HG03095 (cell line): ENCODE data around the gene SLC4A3.

Experiments used
- ATAC-seq: cut with Tn5 transposase; IDR thresholded peaks from one replicate; pipeline ENCODE4 v1.9.1; 2021; ENCODE audit warnings: moderate library complexity; ENCODE audit not compliant: unreplicated experiment

The SLC4A3 gene, protein sequence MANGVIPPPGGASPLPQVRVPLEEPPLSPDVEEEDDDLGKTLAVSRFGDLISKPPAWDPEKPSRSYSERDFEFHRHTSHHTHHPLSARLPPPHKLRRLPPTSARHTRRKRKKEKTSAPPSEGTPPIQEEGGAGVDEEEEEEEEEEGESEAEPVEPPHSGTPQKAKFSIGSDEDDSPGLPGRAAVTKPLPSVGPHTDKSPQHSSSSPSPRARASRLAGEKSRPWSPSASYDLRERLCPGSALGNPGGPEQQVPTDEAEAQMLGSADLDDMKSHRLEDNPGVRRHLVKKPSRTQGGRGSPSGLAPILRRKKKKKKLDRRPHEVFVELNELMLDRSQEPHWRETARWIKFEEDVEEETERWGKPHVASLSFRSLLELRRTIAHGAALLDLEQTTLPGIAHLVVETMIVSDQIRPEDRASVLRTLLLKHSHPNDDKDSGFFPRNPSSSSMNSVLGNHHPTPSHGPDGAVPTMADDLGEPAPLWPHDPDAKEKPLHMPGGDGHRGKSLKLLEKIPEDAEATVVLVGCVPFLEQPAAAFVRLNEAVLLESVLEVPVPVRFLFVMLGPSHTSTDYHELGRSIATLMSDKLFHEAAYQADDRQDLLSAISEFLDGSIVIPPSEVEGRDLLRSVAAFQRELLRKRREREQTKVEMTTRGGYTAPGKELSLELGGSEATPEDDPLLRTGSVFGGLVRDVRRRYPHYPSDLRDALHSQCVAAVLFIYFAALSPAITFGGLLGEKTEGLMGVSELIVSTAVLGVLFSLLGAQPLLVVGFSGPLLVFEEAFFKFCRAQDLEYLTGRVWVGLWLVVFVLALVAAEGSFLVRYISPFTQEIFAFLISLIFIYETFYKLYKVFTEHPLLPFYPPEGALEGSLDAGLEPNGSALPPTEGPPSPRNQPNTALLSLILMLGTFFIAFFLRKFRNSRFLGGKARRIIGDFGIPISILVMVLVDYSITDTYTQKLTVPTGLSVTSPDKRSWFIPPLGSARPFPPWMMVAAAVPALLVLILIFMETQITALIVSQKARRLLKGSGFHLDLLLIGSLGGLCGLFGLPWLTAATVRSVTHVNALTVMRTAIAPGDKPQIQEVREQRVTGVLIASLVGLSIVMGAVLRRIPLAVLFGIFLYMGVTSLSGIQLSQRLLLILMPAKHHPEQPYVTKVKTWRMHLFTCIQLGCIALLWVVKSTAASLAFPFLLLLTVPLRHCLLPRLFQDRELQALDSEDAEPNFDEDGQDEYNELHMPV

DNA sequence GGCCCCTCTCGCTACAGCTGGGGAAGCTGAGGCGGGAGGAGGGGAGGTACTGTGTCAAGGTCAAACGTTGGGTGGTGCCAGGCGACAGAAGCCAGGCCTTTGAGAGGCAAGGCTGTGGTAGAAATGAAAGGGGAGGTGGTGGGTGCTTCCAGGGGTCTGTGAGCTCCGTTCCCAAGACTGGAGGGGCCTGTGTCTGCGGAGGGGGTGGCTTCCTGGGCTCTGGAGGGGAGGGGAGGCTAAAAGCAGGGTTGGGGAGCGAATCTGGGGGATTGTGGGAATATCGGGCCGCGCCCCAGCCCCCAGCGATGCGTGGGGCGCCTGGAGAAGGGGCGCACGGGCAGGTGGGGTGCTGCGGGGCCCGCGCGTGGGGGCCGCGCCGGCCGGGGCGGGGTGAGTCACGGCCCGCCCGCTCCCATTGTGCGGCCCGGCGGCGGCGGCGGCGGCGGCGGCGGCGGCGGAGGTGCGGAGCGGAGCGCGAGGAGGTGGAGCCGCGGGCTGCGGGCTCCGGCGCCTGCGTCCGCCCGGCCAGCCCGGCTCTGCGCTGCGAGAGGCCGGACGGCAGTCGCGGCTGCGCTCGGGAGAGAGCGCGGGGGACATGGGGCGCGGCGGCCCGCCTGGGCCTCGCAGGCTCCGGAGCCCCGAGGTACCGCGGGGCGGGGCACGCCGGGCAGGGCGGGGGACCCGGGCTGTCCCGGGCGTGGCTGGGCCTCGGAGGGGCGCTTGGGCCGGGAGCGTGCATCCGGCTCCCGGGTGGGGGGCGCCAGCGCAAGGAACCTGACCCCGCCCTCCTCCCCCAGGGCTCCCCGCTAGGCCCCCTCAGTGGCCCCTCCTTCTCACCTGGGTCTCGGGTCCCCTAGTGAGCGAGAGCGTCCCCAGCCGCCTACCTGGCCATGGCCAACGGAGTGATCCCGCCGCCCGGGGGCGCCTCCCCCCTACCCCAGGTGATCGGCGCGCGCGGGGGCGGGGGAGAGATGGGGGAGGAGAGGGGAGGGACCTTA is at the start of gene SLC4A3:
SLC4A3 (plus strand) TSS at position 528 of the 998 bp plus-strand sequence; CDS start at position 891, 363 bp downstream.
- no peak for ATAC-seq

DNA sequence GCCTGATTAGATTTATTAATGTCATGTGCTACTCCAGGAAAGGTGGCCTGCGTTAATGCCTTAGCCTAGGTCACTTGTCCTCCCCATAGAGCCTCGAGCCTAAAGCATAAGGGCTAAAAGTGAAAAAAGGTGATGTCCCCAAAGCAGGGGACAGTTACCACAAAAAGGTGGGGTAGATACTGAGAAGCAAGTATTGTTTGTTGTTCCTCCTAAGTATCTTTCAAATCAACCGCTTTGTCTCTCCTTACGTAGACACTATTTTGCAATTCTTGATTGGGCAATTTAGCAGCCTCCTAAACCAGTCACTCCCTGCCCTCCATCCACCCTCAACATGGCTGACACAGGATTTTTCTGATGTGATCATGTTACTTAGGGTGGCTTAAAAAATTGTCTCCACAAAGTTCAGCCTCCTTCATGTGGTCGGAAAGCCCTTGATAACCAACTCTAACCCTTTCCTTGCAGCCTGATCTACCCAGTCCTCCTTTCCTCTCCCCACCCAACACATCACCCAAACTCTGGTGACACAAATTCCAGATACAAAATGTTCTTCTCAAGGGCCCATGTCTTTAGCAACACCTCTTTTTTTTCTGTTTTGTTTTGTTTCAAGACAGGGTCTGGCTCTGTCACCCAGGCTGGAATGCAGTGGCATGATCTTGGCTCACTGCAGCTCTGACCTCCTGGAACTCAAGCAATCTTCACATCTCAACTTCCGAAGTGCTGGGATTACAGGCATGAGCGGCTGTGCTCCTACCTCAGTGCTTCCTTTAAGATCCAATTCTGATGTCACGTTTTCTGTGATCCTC is 48.4 kb upstream of the SLC4A3 start:
- no peak for ATAC-seq

DNA sequence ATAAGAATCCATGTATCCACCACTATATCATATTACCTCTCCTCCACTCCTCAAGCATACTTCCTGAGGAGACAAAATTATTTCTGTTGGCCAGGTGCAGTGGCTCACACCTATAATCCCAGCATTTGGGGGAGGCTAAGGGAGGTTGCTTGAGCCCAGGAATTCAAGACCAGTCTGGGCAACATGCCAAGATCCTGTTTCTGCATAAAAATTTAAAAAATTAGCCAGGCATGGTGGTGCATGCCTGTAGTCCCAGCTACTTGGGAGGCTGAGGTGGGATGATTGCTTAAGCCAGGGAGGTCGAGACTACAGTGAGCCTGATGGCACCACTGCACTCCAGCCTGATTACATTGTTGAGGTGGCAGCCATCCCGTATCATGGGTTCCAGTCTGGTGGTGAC is 46.1 kb upstream of the SLC4A3 start:
- no peak for ATAC-seq

DNA sequence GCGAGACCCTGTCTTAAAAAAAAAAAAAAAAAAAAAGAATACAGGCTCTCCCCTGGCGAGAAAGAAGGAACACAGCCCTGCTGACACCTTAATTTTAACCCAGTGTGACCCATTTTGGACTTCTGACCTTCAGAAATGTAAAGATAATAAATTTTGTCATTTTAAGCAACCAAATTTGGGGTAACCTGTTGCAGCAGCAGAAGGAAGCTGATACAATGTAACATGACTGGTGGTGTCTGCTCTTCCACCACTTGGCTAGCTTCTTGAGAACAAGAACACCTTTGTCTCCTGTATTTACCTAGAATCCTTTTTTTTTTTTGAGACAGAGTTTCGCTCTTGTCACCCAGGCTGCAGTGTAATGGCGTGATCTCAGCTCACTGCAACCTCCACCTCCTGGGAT is 36.3 kb upstream of the SLC4A3 start:
- ATAC-seq = no peak

DNA sequence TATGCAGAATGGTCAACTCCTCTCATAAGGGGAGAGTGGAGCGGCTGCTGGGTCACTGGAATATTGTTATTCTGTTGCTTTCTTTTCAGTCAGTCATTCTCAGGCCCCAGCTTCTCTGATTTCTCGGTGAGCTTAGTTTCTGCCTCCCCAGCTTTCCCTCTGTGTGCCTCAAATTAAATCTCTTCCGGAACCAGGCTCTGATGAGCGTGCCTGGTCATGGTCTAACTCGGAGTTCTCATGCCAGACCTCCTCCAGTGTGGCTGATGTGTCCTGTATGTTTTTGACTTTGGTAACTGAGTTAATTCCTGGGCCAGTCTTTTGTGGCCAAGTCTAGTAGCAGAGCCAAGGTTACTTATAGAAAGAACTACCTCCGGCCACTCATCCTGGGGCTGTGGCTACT is 34.7 kb upstream of the SLC4A3 start:
- ATAC-seq = no peak

DNA sequence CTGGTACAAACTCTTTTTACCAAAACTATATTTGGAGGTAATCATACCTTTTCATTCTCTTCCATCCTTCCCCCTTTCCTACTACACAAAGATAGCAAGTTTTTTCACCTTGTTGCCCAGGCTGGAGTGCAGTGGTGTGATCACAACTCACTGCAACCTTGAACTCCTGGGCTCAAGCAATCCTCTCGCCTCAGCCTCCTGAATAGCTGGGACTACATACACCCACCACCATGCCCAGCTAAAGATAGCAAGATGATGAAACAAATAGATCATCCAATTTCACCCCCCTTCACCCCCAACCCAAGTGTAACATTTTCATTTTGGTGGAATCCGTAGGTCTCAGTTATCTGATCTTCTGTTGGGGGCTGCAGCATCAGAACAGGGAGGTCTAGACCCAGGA is 34.3 kb upstream of the SLC4A3 start:
- ATAC-seq = no peak

DNA sequence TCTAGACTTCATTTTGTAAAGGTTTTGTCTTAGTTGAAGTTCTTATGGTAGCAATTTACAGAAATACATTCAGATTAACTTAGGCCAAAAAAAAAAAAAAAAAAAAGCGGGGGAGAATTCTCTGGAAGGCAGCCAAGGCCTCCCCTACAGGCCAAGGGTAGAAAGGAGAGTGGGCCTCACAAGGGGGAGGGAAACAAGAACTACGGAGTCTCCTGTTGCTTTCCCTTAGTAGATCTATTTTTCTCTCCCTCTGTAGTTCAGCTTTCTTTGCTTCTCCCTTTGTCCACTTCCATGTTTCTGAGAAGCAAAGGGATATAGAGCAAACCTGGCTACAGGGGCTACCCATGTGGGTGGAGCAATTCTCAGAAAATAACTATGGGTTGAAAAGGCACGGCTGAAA is 32.2 kb upstream of the SLC4A3 start:
- no peak for ATAC-seq

DNA sequence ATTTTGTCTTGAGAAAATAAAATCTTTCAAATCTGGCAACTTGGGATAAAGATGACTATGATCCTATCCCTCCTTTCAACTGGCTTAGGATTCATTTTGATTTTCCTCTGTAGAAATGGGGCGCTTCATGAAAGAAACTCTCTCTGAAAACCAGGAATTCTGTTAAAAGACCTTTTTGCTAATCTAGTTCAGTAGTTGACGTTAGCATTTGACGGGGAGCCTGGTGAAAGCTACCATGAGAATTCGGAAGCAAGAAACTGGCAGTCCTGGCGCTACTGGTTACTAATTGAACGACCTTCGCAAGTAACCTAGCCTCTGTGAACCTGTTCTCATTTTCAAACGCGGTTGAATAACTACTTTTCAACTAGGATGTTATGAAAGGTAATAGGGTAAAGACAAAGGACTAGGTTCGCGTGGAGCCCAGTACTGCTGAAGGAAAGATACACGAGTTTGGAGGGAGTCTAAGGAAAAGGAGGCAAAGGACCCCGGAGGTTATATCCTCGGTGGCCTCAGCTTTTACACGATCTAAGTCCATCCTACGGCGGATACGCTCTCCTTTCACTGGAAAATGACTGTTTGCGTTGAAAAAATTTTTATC is 30.4 kb upstream of the SLC4A3 start:
- ATAC-seq = no peak

DNA sequence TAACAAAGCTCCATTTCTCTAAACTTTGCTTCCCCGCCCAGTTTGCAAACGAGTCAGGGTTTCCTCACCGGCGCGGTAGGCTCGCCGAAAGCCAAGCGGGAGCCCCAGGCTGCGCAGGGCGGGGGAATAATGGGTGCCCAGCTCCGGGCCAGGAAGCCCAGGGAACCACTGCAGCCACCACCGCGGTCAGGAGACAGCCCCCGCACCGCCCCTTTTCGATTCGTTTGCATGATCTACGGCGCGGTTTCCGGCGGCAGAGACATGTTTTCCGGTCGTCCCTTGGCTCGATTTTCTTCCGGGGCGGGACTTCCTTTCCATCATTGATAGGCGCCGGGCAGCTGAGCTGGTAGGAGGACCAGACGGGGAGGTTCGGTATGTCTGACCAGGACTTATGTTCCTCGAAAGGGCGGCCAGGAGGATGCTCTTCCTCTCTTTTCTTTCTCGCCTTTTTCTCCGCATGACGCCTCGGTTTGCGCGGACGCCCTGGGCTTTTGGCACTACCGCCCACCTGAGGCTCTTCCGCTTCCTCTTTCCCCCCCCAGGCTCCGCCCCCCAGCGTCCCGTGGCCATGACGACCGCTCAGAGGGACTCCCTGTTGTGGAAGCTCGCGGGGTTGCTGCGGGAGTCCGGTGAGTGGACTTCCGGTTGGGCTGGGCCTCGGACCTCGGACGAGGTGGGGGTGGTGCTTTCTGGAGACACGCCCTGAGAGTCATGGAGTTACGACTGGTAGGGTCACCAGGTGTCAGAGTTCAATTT is 29.7 kb upstream of the SLC4A3 start, which contains the start of gene STK11IP:
STK11IP (plus strand) TSS at position 306 of the 756 bp plus-strand sequence; CDS start at position 569, 263 bp downstream.
- peak; percentile 90 for ATAC-seq

DNA sequence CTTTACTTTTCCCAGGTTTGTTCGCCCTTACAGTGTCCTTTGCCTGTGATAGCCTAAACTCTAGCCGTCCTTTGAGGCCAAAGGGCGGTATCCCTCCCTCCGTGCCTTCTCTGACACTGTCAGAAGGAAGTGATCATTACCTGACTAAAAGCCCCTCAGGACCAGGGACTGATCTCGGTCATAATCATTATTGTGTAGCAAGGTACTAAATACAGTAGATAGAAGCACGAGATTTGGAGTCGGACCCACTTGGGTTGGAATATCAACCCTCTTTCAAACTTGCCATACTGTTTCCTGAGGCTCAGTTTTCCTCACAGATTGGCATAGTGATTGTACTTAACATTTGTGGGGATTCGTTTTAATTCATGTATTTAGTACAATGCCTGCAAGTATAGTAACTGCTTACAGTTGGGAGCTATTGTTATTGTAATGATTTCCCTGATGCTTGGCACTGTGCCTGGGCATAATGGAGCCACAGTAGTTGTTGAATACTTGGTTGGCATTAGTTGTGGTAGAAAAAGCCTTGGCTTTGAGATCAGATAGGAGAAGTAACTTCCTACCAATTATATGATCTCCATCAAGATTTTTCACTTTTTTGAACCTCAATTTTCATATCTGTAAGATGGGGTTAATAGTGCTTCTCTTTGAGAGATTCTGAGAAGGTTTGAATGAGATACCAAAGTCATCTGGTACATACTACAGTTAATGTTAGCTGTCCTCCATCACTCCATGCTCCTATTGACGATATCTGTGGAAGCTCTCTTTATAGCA is 28.9 kb upstream of the SLC4A3 start:
- no peak for ATAC-seq

DNA sequence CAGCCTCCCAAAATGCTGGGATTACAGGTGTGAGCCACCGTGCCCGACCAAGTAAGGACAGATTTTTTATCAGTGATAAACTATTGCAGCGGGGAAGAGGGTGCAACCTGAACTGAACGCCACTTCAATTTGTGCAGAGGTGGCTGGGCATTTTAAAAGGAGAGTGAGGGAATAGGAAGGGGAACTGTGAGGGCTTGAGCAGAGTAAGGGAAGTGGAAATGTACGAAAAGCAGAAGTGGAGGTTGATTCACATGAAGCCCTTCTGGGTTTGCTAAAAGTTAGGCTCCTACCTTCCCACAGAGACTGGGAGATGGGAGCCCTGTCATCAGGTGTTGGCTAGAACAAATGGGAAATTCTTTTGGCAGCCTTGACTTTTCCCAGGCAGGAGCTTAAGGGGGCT is 23.7 kb upstream of the SLC4A3 start:
- no peak for ATAC-seq

DNA sequence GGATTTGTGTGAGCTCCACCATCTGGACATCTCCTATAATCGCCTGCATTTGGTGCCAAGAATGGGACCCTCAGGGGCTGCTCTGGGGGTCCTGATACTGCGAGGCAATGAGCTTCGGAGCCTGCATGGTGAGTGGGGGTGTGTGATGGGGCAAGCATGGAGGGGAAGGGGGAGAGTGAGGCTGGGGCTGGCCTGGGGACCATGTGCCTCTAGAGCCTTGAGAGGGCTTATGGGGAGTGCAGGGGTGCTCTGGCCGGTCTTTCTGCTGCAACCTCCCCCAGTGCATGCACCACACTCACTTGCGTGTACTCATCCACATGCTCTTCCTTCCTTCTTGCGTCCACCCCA is 21.8 kb upstream of the SLC4A3 start:
- no peak for ATAC-seq

DNA sequence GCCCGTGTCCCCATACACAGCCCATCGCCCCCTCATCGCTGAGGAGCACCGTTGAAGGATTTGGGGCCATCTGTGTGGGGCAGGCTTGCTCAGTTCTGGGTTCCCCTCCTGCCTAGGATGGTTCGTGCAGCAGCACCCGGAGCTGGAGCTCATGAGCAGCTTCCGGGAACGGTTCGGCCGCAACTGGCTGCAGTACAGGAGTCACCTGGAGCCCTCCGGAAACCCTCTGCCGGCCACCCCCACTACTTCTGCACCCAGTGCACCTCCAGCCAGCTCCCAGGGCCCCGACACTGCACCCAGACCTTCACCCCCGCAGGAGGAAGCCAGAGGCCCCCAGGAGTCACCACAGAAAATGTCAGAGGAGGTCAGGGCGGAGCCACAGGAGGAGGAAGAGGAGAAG is 19.5 kb upstream of the SLC4A3 start:
- ATAC-seq = no peak

DNA sequence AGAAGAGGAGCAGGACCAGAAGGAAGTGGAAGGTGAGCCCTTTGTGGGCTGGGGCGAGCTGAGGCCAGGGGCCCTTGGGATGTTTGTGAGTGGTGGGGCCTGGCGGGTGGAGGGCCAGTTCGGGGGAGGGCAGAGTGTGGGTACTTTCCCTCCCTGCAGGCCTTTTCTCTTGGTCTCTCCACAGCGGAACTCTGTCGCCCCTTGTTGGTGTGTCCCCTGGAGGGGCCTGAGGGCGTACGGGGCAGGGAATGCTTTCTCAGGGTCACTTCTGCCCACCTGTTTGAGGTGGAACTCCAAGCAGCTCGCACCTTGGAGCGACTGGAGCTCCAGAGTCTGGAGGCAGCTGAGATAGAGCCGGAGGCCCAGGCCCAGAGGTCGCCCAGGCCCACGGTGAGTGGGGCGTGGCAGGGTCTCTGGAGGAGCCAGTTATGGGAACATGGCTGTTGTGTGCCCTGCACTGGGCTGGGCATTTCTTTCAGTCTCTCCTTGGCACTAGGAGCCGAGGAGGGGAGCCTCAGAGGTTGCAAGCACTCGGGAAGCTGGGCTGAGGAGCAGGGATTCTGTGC is 18.9 kb upstream of the SLC4A3 start:
- no peak for ATAC-seq

DNA sequence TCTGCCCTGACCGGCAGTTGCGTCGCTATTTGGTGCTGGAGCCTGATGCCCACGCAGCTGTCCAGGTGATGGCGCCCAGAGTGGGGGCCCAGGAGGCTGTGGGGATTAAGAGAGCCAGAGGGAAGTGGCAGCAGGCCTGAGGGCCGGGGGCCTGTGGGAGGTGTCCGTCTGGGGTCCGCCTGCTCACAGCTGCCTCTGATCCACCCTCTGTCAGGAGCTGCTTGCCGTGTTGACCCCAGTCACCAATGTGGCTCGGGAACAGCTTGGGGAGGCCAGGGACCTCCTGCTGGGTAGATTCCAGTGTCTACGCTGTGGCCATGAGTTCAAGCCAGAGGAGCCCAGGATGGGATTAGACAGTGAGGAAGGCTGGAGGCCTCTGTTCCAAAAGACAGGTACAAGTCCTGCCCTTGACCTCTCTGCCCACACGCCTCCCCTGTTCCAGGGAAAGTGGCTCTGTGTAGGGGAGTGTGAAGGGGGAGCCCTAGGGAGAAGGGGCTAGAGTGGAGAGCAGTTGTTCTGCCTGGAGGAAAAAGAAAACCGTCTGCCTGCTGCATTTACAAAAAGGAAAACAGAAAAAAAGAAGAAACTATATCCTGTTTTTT is 18.2 kb upstream of the SLC4A3 start:
- ATAC-seq = no peak

DNA sequence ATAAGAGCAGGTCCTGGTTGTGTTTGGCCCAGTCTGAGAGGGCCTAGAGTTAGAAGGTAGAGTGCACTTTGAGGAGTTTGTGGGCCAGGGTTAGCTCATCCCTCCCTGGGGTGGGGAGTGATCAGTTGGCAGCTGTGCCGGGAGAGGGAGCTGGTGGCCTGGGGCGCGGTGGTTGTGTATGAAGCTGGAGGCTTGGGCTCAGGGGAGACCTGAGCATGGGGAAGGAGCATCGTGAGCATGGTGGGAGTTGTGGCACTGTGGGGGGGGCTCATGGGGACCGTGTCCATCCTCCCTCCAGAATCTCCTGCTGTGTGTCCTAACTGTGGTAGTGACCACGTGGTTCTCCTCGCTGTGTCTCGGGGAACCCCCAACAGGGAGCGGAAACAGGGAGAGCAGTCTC is 16.1 kb upstream of the SLC4A3 start:
- no peak for ATAC-seq
